Activated CD8-positive, alpha-beta memory T cell treated with anti-CD3 and anti-CD28 coated beads for 24 hours (primary cell): ENCODE results near the gene LYRM9.
"Not testable (repeated sequence)": the region's sequence is repeated elsewhere in the genome, so short reads cannot be mapped to it uniquely, and the experiment has no call there.

Source experiments
- DNase-seq: peaks from one replicate; pipeline ENCODE4 v3.0.0-alpha.2; 2020

The LYRM9 gene

GRCh38 chr17:27837769-27838168 is 55.4 kb downstream of the LYRM9 start:
- DNase-seq: not testable (repeated sequence)

- no peak for DNase-seq
Measured at GRCh38 chr17:27836651-27837050, 56.5 kb downstream of the LYRM9 start.

- DNase-seq: no peak
Measured at GRCh38 chr17:27834571-27834970, 58.6 kb downstream of the LYRM9 start.

- DNase-seq: no peak
Measured at GRCh38 chr17:27832831-27833230, 60.3 kb downstream of the LYRM9 start.

- DNase-seq: not testable (repeated sequence)
Measured at GRCh38 chr17:27829888-27830287, 63.3 kb downstream of the LYRM9 start.

- DNase-seq: not testable (repeated sequence)
Measured at GRCh38 chr17:27829143-27829711, 63.9 kb downstream of the LYRM9 start.
